DND-41 (cell line): Measurements from ENCODE around the gene COTL1.
"Not testable (repeated sequence)": the region's sequence is repeated elsewhere in the genome, so short reads cannot be mapped to it uniquely, and the experiment has no call there.

ENCODE experiments used
- ATAC-seq: fragments of 200-7000 bp; cut with Tn5 transposase; 3 replicates; pipeline ENCODE4 v1.9.1; 2021; ENCODE audit warnings: low read depth; ENCODE audit not compliant: insufficient read depth
- DNase-seq: peaks from one replicate; pipeline ENCODE4 v3.0.0-alpha.2; 2020
- H2AFZ ChIP-seq: 2 replicates; pipeline ENCODE4 v1.6.0; 2012; ENCODE audit warnings: low read depth, low read length
- H3K27ac ChIP-seq: 2 replicates; pipeline ENCODE4 v1.5.1; 2012; ENCODE audit warnings: low read length, inconsistent platforms
- H3K27me3 ChIP-seq: fragments of 200-600 bp; sonication (generic); 2 replicates; pipeline ENCODE4 v1.6.0; 2012; ENCODE audit warnings: low read length, mild to moderate bottlenecking, inconsistent platforms; ENCODE audit not compliant: insufficient read depth, poor library complexity
- H3K36me3 ChIP-seq: 2 replicates; pipeline ENCODE4 v1.5.1; 2012; ENCODE audit warnings: low read length, inconsistent platforms; ENCODE audit not compliant: insufficient read depth
- H3K4me1 ChIP-seq: 2 replicates; pipeline ENCODE4 v1.5.1; 2012; ENCODE audit warnings: mild to moderate bottlenecking, low read length; ENCODE audit not compliant: insufficient read depth
- H3K4me2 ChIP-seq: 2 replicates; pipeline ENCODE4 v1.6.0; 2012; ENCODE audit warnings: mild to moderate bottlenecking, moderate library complexity, low read length, inconsistent platforms; ENCODE audit not compliant: insufficient read depth
- H3K4me3 ChIP-seq, 2 experiments: fragments of 200-600 bp in 1 of 2; shearing (Covaris generic) in 1 of 2; 2 replicates each; pipeline ENCODE4 v1.5.1; 2012 to 2016; ENCODE audit warnings: inconsistent platforms in 2 of 2, low read length in 2 of 2, mild to moderate bottlenecking in 2 of 2, low read depth in 1 of 2, moderate library complexity in 1 of 2
- H3K79me2 ChIP-seq: 2 replicates; pipeline ENCODE4 v1.6.0; 2012; ENCODE audit warnings: low read length, inconsistent platforms; ENCODE audit not compliant: insufficient read depth
- H3K9ac ChIP-seq: 2 replicates; pipeline ENCODE4 v1.6.0; 2012; ENCODE audit warnings: low read depth, mild to moderate bottlenecking, inconsistent platforms, low read length, moderate library complexity
- H3K9me3 ChIP-seq: 2 replicates; pipeline ENCODE4 v1.5.1; 2012; ENCODE audit warnings: low read length, moderate library complexity, mild to moderate bottlenecking, inconsistent platforms; ENCODE audit not compliant: insufficient read depth, severe bottlenecking
- H4K20me1 ChIP-seq: 2 replicates; pipeline ENCODE4 v1.6.0; 2012; ENCODE audit warnings: low read length; ENCODE audit not compliant: insufficient read depth
- EZH2 ChIP-seq: IDR thresholded peaks from 3 replicates; pipeline ENCODE4 v1.6.1; 2012; ENCODE audit warnings: borderline replicate concordance, low read depth, mild to moderate bottlenecking, moderate library complexity, low read length, inconsistent platforms; ENCODE audit not compliant: severe bottlenecking
- TF ChIP-seq, protein P1 (sequence below): IDR thresholded peaks from 2 replicates; pipeline ENCODE4 v1.5.1; 2012; ENCODE audit warnings: borderline replicate concordance, low read length, moderate library complexity, mild to moderate bottlenecking; ENCODE audit not compliant: poor library complexity, severe bottlenecking; ENCODE audit errors: extremely low read depth

COTL1 gene

DNA sequence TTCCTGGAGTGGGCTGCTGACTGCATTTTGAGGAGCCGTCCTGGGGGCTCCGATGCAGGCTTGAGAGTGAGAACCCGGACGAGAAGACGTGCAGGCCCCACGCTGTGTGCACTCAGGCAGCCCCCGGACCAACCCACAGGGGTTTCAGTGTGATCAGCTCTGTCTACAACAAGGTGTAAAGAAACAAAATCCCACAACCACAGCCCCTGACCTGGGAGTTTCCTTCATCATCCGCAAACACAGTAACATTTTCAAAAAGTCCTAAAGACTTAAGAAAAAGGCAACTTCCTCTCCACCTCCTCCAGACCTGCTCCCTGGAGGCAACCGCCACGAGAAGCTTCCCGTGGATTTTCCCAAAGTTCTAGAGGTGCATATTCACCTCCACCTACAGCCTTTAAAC is 98.0 kb downstream of the COTL1 start:
- H3K4me1 ChIP-seq, result no peaks in the 10 kb centered on the region
- TF ChIP-seq, protein P1, sequence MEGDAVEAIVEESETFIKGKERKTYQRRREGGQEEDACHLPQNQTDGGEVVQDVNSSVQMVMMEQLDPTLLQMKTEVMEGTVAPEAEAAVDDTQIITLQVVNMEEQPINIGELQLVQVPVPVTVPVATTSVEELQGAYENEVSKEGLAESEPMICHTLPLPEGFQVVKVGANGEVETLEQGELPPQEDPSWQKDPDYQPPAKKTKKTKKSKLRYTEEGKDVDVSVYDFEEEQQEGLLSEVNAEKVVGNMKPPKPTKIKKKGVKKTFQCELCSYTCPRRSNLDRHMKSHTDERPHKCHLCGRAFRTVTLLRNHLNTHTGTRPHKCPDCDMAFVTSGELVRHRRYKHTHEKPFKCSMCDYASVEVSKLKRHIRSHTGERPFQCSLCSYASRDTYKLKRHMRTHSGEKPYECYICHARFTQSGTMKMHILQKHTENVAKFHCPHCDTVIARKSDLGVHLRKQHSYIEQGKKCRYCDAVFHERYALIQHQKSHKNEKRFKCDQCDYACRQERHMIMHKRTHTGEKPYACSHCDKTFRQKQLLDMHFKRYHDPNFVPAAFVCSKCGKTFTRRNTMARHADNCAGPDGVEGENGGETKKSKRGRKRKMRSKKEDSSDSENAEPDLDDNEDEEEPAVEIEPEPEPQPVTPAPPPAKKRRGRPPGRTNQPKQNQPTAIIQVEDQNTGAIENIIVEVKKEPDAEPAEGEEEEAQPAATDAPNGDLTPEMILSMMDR, result no peak
- TF ChIP-seq EZH2, result no peak

DNA sequence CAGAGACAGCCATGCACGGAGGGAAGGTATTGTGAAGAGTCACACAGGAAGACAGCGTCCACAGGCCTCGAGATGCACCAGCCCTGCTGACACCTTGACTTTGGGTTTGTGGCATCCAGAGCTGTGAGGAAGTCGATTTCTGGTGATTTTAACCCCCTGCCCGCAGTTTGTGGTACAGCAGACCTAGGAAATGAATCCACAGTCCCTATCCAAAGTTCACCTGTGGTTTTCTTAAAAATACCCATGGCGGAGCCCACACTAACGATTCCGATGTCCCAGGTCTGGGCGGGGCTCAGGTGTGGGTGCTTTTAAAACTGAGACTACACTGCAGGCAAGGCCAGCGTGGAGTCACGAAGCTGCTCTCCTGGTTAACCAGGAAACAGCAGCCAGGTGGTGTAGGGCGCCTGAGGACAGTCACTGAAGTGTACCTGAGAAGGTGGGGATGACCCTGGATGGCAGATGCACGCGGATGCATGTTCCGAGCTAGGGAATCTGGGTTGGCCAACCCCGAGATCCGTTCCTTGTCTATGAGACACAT is 99.0 kb downstream of the COTL1 start:
- no peak for DNase-seq

More for the DNA sequence above, 98.0 kb downstream of the COTL1 start:
- Histone ChIP-seq H3K9ac (no peak overlapping the region), H3K9me3 (no peaks in the 10 kb centered on the region), H3K36me3 (no peaks in the 10 kb centered on the region), H3K4me2 (no peak overlapping the region), H3K27ac (no peak overlapping the region), H3K4me3 (no peak overlapping the region), H3K79me2 (no peaks in the 10 kb centered on the region), H2AFZ (no peak overlapping the region), H3K27me3 (peaks cover 12% of the 10 kb centered on the region), H4K20me1 (no peaks in the 10 kb centered on the region)
- no peak for ATAC-seq
- no peak for DNase-seq

DNA sequence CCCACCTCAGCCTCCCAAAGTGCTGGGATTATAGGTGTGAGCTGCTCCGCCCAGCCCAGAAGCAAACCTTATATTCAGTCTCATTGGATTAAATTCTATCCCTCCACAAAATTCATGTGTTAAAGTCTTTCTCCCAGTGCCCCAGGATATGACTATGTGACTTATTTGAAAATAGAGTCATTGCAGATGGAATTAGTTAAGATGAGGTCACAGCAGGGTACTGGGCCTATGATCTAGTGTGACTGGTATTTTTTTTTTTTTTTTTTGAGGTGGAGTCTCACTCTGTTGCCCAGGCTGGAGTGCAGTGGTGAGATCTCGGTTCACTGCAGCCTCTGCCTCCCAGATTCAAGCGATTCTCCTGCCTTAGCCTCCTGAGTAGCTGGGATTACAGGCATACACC is 99.7 kb downstream of the COTL1 start:
- H4K20me1 ChIP-seq, ATAC-seq, H3K9ac ChIP-seq, H3K4me2 ChIP-seq, H3K4me3 ChIP-seq, H3K4me1 ChIP-seq, H3K79me2 ChIP-seq, H3K27ac ChIP-seq, H3K36me3 ChIP-seq, H3K9me3 ChIP-seq, DNase-seq, H2AFZ ChIP-seq: not testable (repeated sequence)
- H3K27me3 ChIP-seq, result peaks cover 12% of the 10 kb centered on the region

More for the DNA sequence above, 99.0 kb downstream of the COTL1 start:
- Histone ChIP-seq H4K20me1 (no peaks in the 10 kb centered on the region), H3K9me3 (no peaks in the 10 kb centered on the region), H3K4me1 (no peaks in the 10 kb centered on the region), H3K4me3 (no peak overlapping the region), H2AFZ (no peak overlapping the region), H3K27me3 (peaks cover 12% of the 10 kb centered on the region), H3K27ac (no peak overlapping the region), H3K36me3 (no peaks in the 10 kb centered on the region), H3K4me2 (no peak overlapping the region), H3K79me2 (no peaks in the 10 kb centered on the region), H3K9ac (no peak overlapping the region)
- no peak for TF ChIP-seq EZH2
- TF ChIP-seq, protein P1, result no peak
- ATAC-seq, result no peak

DNA sequence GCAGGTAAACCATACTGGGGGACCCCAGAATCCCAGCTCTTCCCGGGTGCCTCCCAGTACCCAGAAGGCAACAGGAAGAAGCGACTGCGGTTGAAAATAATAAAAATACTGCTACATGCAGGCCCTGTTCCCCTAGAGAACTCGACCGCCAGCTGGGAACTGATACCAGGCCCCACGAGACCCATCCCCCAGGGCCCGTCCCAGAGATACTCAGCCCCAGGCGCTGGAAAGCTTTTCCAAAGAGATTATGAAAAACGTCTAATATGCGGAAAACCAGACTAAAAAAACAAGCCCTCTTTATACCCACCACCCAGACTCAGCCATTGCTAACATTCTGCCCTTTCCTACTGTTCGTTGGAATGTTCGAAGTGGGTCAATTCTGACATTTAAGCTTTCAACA is 100.5 kb downstream of the COTL1 start:
- Histone ChIP-seq H3K4me3 (no peak overlapping the region), H2AFZ (no peak overlapping the region), H3K27ac (no peak overlapping the region), H3K4me1 (no peaks in the 10 kb centered on the region), H3K9me3 (no peaks in the 10 kb centered on the region), H3K79me2 (no peaks in the 10 kb centered on the region), H3K27me3 (peaks cover 12% of the 10 kb centered on the region), H4K20me1 (no peaks in the 10 kb centered on the region), H3K36me3 (no peaks in the 10 kb centered on the region), H3K4me2 (no peak overlapping the region), H3K9ac (no peak overlapping the region)
- ATAC-seq (no peak), DNase-seq (no peak)
- TF ChIP-seq, protein P1, result no peak
- TF ChIP-seq EZH2, result no peak
